B cell (primary cell): ENCODE measurements around the gene DYNC2I2. TPM values are rescaled to one million over a fixed set of nuclear protein-coding genes. Genes with fewer than 3 reads are reported as not detected.

ENCODE experiments used
- ATAC-seq: fragments of 200-7000 bp; cut with Tn5 transposase; one replicate; pipeline ENCODE4 v1.10.0; 2021; ENCODE audit warnings: low read depth, mild to moderate bottlenecking, moderate number of reproducible peaks, moderate library complexity
- CTCF ChIA-PET: fragments of 350-600 bp; sonication (Branson Sonifier 250); formaldehyde crosslinking; loops from one replicate; lab custom pipeline; 2021; ENCODE audit warnings: antibody characterized with exemption, inconsistent platforms; lab: Charles Lee
- POLR2A ChIA-PET: fragments of 350-600 bp; sonication (Branson Sonifier 250); formaldehyde crosslinking; loops from one replicate; lab custom pipeline; 2021; ENCODE audit warnings: antibody characterized with exemption; lab: Charles Lee
- DNase-seq: peaks from one replicate; pipeline ENCODE4 v3.0.0; 2013
- H2AFZ ChIP-seq: 2 replicates; pipeline ENCODE4 v1.6.1; 2012; ENCODE audit warnings: mild to moderate bottlenecking, low read depth, low read length; ENCODE audit not compliant: insufficient read depth, poor library complexity, severe bottlenecking
- H3K27ac ChIP-seq, 2 donors: 1 replicate in 1 of 2; 2 replicates in 1 of 2; pipeline ENCODE4 v1.5.1; 2012 to 2013; ENCODE audit warnings: low read length in 2 of 2, mild to moderate bottlenecking in 2 of 2, moderate library complexity in 1 of 2
- H3K27me3 ChIP-seq, 4 experiments: fragments of 200-600 bp in 1 of 4; sonication (generic) in 1 of 4; replicated peaks in 1 of 4; 1 replicate in 2 of 4; 2 replicates in 2 of 4; pipeline versions ENCODE4 v1.6.1 to v1.7.0; 2013 to 2016; ENCODE audit warnings: low read length in 3 of 4, mild to moderate bottlenecking in 2 of 4, mixed read lengths in 1 of 4, moderate library complexity in 1 of 4; ENCODE audit not compliant: insufficient read depth in 4 of 4, control insufficient read depth in 3 of 4; ENCODE audit errors: control extremely low read depth in 1 of 4
- H3K36me3 ChIP-seq, 2 experiments: replicated peaks in 1 of 2; 1 replicate in 1 of 2; 2 replicates in 1 of 2; pipeline versions ENCODE4 v1.6.1 to v1.7.1; 2013; ENCODE audit warnings: low read length in 1 of 2; ENCODE audit not compliant: insufficient read depth in 2 of 2, control insufficient read depth in 1 of 2; ENCODE audit errors: control extremely low read depth in 1 of 2, extremely low read depth in 1 of 2
- H3K4me1 ChIP-seq, 2 donors: fragments of 200-600 bp in 1 of 2; sonication (generic) in 1 of 2; 1 replicate in 1 of 2; 2 replicates in 1 of 2; pipeline versions ENCODE4 v1.5.1 to v1.6.1; 2013 to 2017; ENCODE audit warnings: low read length in 2 of 2; ENCODE audit not compliant: control insufficient read depth in 2 of 2, insufficient read depth in 2 of 2
- H3K4me2 ChIP-seq: replicated peaks from 2 replicates; pipeline ENCODE3; 2012; ENCODE audit warnings: mild to moderate bottlenecking, low read depth, low read length; ENCODE audit not compliant: poor library complexity, severe bottlenecking
- H3K4me3 ChIP-seq, 5 experiments: fragments of 200-600 bp in 1 of 5; sonication (generic) in 1 of 5; 1 replicate in 3 of 5; 2 replicates in 2 of 5; pipeline versions ENCODE4 v1.5.1 to v1.7.0; 2011 to 2016; ENCODE audit warnings: low read length in 4 of 5, mild to moderate bottlenecking in 4 of 5, low read depth in 2 of 5, control low read depth in 1 of 5, moderate library complexity in 1 of 5; ENCODE audit not compliant: insufficient read depth in 1 of 5; ENCODE audit errors: control extremely low read depth in 1 of 5, extremely low read depth in 1 of 5
- H3K79me2 ChIP-seq: fragments of 200-600 bp; sonication (generic); one replicate; pipeline ENCODE4 v1.6.0; 2016; ENCODE audit warnings: low read length; ENCODE audit not compliant: control insufficient read depth, insufficient read depth
- H3K9ac ChIP-seq: fragments of 200-600 bp; sonication (generic); 2 replicates; pipeline ENCODE4 v1.6.1; 2017; ENCODE audit warnings: mild to moderate bottlenecking, low read length, moderate library complexity
- H3K9me3 ChIP-seq, 3 donors: one replicate each; pipeline versions ENCODE4 v1.6.1 to v1.7.1; 2013; ENCODE audit warnings: low read length in 2 of 3; ENCODE audit not compliant: control insufficient read depth in 2 of 3, insufficient read depth in 1 of 3; ENCODE audit errors: control extremely low read depth in 1 of 3
- H4K20me1 ChIP-seq: 2 replicates; pipeline ENCODE4 v1.6.0; 2012; ENCODE audit warnings: mild to moderate bottlenecking, low read length; ENCODE audit not compliant: insufficient read depth, control insufficient read depth, poor library complexity, severe bottlenecking
- H3K27ac Mint-ChIP-seq: one replicate; pipeline ENCODE4 v1.8.0; 2021; ENCODE audit warnings: mixed read lengths
- H3K27me3 Mint-ChIP-seq: one replicate; pipeline ENCODE4 v1.8.0; 2021; ENCODE audit warnings: mixed read lengths
- H3K4me1 Mint-ChIP-seq: one replicate; pipeline ENCODE4 v1.8.0; 2021; ENCODE audit warnings: mixed read lengths
- H3K4me3 Mint-ChIP-seq: one replicate; pipeline ENCODE4 v1.8.0; 2021; ENCODE audit warnings: mixed read lengths
- H3K9me3 Mint-ChIP-seq: one replicate; pipeline ENCODE4 v1.8.0; 2022; ENCODE audit warnings: mixed read lengths; ENCODE audit not compliant: insufficient read depth
- CTCF ChIP-seq: fragments of 200-600 bp; IDR thresholded peaks from one replicate; pipeline ENCODE4 v1.8.0; 2022; ENCODE audit warnings: antibody characterized with exemption, mild to moderate bottlenecking
- EZH2 ChIP-seq: IDR thresholded peaks from 2 replicates; pipeline ENCODE4 v1.6.1; 2012; ENCODE audit warnings: borderline replicate concordance, low read depth, mild to moderate bottlenecking, moderate library complexity, low read length; ENCODE audit not compliant: insufficient read depth, poor library complexity, severe bottlenecking
- whole genome bisulfite sequencing: methylation state at CpG from one replicate; pipeline ENCODE4 v1.1.5; 2013; ENCODE audit warnings: missing lambda C conversion rate; ENCODE audit not compliant: insufficient coverage; 5-methylcytosine and 5-hydroxymethylcytosine counted together
- intact Hi-C: fragments of 100-400 bp; cut with micrococcal nuclease; formaldehyde crosslinking; loops from one replicate; pipeline ENCODE4 v1.10.0; 2022
- polyA plus RNA-seq: library from polyadenylated mRNA; depleted of rRNA; stranded (reverse); fragments of >200 nt; gene quantifications from 2 replicates; pipeline ENCODE4 v1.2.3, GENCODE V29; 2012
- total RNA-seq, 2 donors: library from RNA; stranded (reverse); fragments of 120-200 nt in 1 of 2; gene quantifications; 1 replicate in 1 of 2; 2 replicates in 1 of 2; pipeline versions ENCODE4 v1.2.3 to v1.2.4, GENCODE V29; 2013 to 2022

DYNC2I2 gene
- total and polyA plus RNA-seq, 2 donors (not counting 1 experiment from before 2014, with no cell fraction given) = 76.6 to 109 TPM

- H3K36me3 ChIP-seq = peaks cover 6 to 82% of the 10 kb centered on the region in 2 experiments
- CTCF ChIA-PET = no interaction called here
- no peaks in the 10 kb centered on the region for H3K4me1 ChIP-seq
- H3K79me2 ChIP-seq = no peaks in the 10 kb centered on the region
- no peak overlapping the region for H3K4me3 ChIP-seq
- Mint-ChIP-seq H3K4me1 (no peaks in the 10 kb centered on the region), H3K9me3 (no peaks in the 10 kb centered on the region), H3K4me3 (no peak overlapping the region), H3K27ac (no peak overlapping the region), H3K27me3 (no peaks in the 10 kb centered on the region)
- no peaks in the 10 kb centered on the region for H4K20me1 ChIP-seq
- WGBS = 93% methylated on average over 6 of the region's 6 CpGs
- POLR2A ChIA-PET = no interaction called here
- no peaks in the 10 kb centered on the region for H3K9me3 ChIP-seq
- ATAC-seq = no peak
- no peak overlapping the region for H3K27ac ChIP-seq
- H2AFZ ChIP-seq = no peak overlapping the region
- H3K9ac ChIP-seq = no peak overlapping the region
- intact Hi-C loops = no loop called here
- no peak for TF ChIP-seq CTCF
- no peak for TF ChIP-seq EZH2
- no peak overlapping the region for H3K4me2 ChIP-seq
- H3K27me3 ChIP-seq = no peaks in the 10 kb centered on the region
- no peak for DNase-seq
These were observed 37.5 kb downstream of the DYNC2I2 start for GRCh38 chr9:128619127-128619526.

DNA sequence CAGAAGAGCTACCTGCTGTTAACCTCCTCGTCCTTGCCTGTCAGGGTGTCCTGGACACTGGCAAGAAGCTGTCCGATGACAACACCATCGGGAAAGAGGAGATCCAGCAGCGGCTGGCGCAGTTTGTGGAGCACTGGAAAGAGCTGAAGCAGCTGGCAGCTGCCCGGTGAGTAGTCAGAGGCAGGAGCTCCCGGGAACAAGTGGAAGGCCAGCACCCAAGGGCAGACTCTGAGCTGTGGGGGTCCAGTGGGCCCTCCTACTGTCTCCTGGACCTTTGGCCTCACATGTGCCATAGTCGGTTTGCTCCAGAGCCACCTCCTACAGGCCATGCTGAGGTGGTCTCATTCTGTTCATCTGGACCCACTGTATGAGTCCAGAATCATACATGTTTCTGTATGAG lies 38.7 kb downstream of the DYNC2I2 start:
- WGBS = over 99% methylated on average over 8 of the region's 8 CpGs
- intact Hi-C loops = no loop called here
- Histone ChIP-seq H3K79me2 (no peaks in the 10 kb centered on the region), H3K4me2 (no peak overlapping the region), H3K36me3 (peaks cover 6 to 88% of the 10 kb centered on the region in 2 experiments), H3K4me3 (no peak overlapping the region), H3K9ac (no peak overlapping the region), H3K27me3 (no peaks in the 10 kb centered on the region), H3K27ac (no peak overlapping the region), H3K9me3 (no peaks in the 10 kb centered on the region), H4K20me1 (no peaks in the 10 kb centered on the region), H3K4me1 (no peaks in the 10 kb centered on the region), H2AFZ (no peak overlapping the region)
- DNase-seq (no peak), ATAC-seq (no peak)
- no peak overlapping the region for H3K4me3 Mint-ChIP-seq
- TF ChIP-seq EZH2 (no peak), CTCF (no peak)
- H3K27ac Mint-ChIP-seq = no peak overlapping the region
- no peaks in the 10 kb centered on the region for H3K4me1 Mint-ChIP-seq
- H3K27me3 Mint-ChIP-seq = no peaks in the 10 kb centered on the region
- H3K9me3 Mint-ChIP-seq = no peaks in the 10 kb centered on the region
- CTCF ChIA-PET = no interaction called here
- POLR2A ChIA-PET = interaction anchor here (0.5 kb wide), 1 partner anchor 30 kb away, joined by 6 read pairs; no protein-coding TSS in a partner anchor
